Astrocyte (in vitro differentiated cells and primary cell): ENCODE measurements around the gene GFPT2. TPM values are rescaled to one million over a fixed set of nuclear protein-coding genes. Genes with fewer than 3 reads are reported as not detected.

Experiments
- DNase-seq: peaks from one replicate; pipeline ENCODE4 v3.0.0-alpha.2; 2010; ENCODE audit warnings: low read depth
- FAIRE-seq: peaks from 2 replicates; lab custom pipeline; 2011; peaks lifted over from hg19 to GRCh38; lab: Jason Lieb, UNC
- H2AFZ ChIP-seq: 2 replicates; pipeline ENCODE4 v1.6.0; 2012; ENCODE audit warnings: low read depth, low read length, inconsistent platforms
- H3K27ac ChIP-seq: 2 replicates; pipeline ENCODE4 v1.5.1; 2011; ENCODE audit warnings: low read depth, low read length, inconsistent platforms
- H3K27me3 ChIP-seq: 2 replicates; pipeline ENCODE4 v1.6.0; 2011; ENCODE audit warnings: low read length, inconsistent platforms; ENCODE audit not compliant: insufficient read depth
- H3K36me3 ChIP-seq: 2 replicates; pipeline ENCODE4 v1.5.1; 2011; ENCODE audit warnings: low read length, inconsistent platforms; ENCODE audit not compliant: insufficient read depth
- H3K4me1 ChIP-seq: 2 replicates; pipeline ENCODE4 v1.5.1; 2011; ENCODE audit warnings: low read length, inconsistent platforms; ENCODE audit not compliant: insufficient read depth
- H3K4me2 ChIP-seq: 2 replicates; pipeline ENCODE4 v1.6.0; 2012; ENCODE audit warnings: low read length, inconsistent platforms
- H3K4me3 ChIP-seq: 2 replicates; pipeline ENCODE4 v1.5.1; 2011; ENCODE audit warnings: low read depth, mild to moderate bottlenecking, low read length, inconsistent platforms; ENCODE audit not compliant: insufficient read depth
- H3K79me2 ChIP-seq: 2 replicates; pipeline ENCODE4 v1.6.0; 2012; ENCODE audit warnings: mild to moderate bottlenecking, low read length, inconsistent platforms; ENCODE audit not compliant: insufficient read depth
- H3K9ac ChIP-seq: 2 replicates; pipeline ENCODE4 v1.6.0; 2012; ENCODE audit warnings: mild to moderate bottlenecking, low read length, inconsistent platforms
- H3K9me3 ChIP-seq: 2 replicates; pipeline ENCODE4 v1.5.1; 2012; ENCODE audit warnings: low read depth, mild to moderate bottlenecking, low read length, inconsistent platforms; ENCODE audit not compliant: insufficient read depth
- H4K20me1 ChIP-seq: 2 replicates; pipeline ENCODE4 v1.6.0; 2012; ENCODE audit warnings: low read length, inconsistent platforms; ENCODE audit not compliant: insufficient read depth
- H3K27ac Mint-ChIP-seq: one replicate; pipeline ENCODE4 v1.8.0; 2021; ENCODE audit warnings: mild to moderate bottlenecking, mixed read lengths; ENCODE audit not compliant: unreplicated experiment
- H3K27me3 Mint-ChIP-seq: one replicate; pipeline ENCODE4 v1.8.0; 2021; ENCODE audit warnings: low read depth, mixed read lengths; ENCODE audit not compliant: unreplicated experiment
- H3K36me3 Mint-ChIP-seq: one replicate; pipeline ENCODE4 v1.8.0; 2021; ENCODE audit warnings: low read depth, mixed read lengths; ENCODE audit not compliant: unreplicated experiment
- H3K4me1 Mint-ChIP-seq: one replicate; pipeline ENCODE4 v1.8.0; 2021; ENCODE audit warnings: low read depth, mixed read lengths; ENCODE audit not compliant: unreplicated experiment
- H3K4me3 Mint-ChIP-seq: one replicate; pipeline ENCODE4 v1.8.0; 2021; ENCODE audit warnings: mild to moderate bottlenecking, moderate library complexity, mixed read lengths; ENCODE audit not compliant: unreplicated experiment
- H3K9me3 Mint-ChIP-seq: one replicate; pipeline ENCODE4 v1.8.0; 2021; ENCODE audit warnings: mild to moderate bottlenecking, mixed read lengths; ENCODE audit not compliant: unreplicated experiment
- EZH2 ChIP-seq: IDR thresholded peaks from 2 replicates; pipeline ENCODE4 v1.6.1; 2012; ENCODE audit warnings: mild to moderate bottlenecking, low read length, inconsistent platforms; ENCODE audit not compliant: insufficient read depth
- total RNA-seq: library from RNA; stranded (reverse); gene quantifications from 2 replicates; pipeline ENCODE4 v1.2.1, GENCODE V29; 2021
- TF ChIP-seq, protein P1 (sequence below): IDR thresholded peaks from 2 replicates; pipeline ENCODE4 v1.5.1; 2011; ENCODE audit warnings: low read depth, mild to moderate bottlenecking, inconsistent platforms, low read length, moderate library complexity; ENCODE audit not compliant: insufficient read depth

Gene GFPT2
- total RNA-seq, 1 donor from 2014 or later: 14.6 TPM

DNA sequence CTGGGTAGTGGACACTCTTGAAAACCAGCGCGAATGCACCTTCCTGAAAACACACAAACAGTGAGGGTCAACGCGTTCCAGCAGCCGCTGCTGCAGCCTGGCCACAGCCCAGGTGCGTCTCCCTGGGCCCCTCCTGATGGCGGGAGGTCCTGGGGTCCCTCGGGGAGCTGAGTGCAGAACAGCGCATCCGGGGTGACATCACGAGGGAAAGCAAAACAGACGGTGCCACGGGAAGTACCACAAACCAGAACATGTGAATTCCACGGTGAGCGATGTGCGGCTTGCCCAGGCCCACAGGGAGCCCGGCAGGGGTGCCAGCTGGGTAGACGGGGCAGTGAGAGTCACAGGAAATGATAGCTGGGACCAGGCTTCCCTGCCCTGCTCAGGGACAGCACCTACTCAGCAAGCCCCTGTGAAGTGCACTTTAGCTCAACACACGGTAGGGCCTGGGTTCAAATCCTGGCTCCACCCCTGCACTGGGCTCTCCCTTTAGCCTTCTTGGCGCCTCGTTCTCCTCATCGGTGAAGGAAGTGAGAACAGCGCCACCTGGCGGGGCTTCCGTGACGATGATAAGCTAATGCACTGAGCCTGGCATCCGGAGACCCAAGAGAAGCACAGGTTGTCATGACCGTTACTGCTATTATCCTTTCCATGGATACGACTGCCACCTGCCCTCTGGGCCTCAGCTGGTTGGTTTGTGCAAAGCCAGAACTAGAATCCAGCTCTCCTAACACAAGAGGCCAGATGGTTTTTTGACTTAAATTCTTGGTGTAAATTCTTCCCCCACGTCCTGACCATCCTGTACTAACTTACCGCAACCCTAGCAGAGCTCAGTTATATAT is 24.6 kb downstream of the GFPT2 start:
- peaks cover 16% of the 10 kb centered on the region for H4K20me1 ChIP-seq
- H3K4me3 ChIP-seq: no peak overlapping the region
- peaks cover 13% of the 10 kb centered on the region for H3K79me2 ChIP-seq
- no peak overlapping the region for H3K4me2 ChIP-seq
- no peak overlapping the region for H3K4me3 Mint-ChIP-seq
- peaks cover 20% of the 10 kb centered on the region for H3K4me1 Mint-ChIP-seq
- H3K9me3 ChIP-seq: no peaks in the 10 kb centered on the region
- peaks cover 48% of the 10 kb centered on the region for H3K4me1 ChIP-seq
- FAIRE-seq (peak; percentile 43), DNase-seq (peak; percentile 42)
- no peak overlapping the region for H3K27ac ChIP-seq
- no peaks in the 10 kb centered on the region for H3K27me3 Mint-ChIP-seq
- peaks cover 10% of the 10 kb centered on the region for H3K36me3 ChIP-seq
- H3K9ac ChIP-seq: no peak overlapping the region
- TF ChIP-seq EZH2: no peak
- TF ChIP-seq, protein P1, sequence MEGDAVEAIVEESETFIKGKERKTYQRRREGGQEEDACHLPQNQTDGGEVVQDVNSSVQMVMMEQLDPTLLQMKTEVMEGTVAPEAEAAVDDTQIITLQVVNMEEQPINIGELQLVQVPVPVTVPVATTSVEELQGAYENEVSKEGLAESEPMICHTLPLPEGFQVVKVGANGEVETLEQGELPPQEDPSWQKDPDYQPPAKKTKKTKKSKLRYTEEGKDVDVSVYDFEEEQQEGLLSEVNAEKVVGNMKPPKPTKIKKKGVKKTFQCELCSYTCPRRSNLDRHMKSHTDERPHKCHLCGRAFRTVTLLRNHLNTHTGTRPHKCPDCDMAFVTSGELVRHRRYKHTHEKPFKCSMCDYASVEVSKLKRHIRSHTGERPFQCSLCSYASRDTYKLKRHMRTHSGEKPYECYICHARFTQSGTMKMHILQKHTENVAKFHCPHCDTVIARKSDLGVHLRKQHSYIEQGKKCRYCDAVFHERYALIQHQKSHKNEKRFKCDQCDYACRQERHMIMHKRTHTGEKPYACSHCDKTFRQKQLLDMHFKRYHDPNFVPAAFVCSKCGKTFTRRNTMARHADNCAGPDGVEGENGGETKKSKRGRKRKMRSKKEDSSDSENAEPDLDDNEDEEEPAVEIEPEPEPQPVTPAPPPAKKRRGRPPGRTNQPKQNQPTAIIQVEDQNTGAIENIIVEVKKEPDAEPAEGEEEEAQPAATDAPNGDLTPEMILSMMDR: peak; percentile 60
- no peaks in the 10 kb centered on the region for H3K9me3 Mint-ChIP-seq
- H3K36me3 Mint-ChIP-seq: peaks cover 2% of the 10 kb centered on the region
- no peaks in the 10 kb centered on the region for H3K27me3 ChIP-seq
- H3K27ac Mint-ChIP-seq: no peak overlapping the region
- no peak overlapping the region for H2AFZ ChIP-seq

DNA sequence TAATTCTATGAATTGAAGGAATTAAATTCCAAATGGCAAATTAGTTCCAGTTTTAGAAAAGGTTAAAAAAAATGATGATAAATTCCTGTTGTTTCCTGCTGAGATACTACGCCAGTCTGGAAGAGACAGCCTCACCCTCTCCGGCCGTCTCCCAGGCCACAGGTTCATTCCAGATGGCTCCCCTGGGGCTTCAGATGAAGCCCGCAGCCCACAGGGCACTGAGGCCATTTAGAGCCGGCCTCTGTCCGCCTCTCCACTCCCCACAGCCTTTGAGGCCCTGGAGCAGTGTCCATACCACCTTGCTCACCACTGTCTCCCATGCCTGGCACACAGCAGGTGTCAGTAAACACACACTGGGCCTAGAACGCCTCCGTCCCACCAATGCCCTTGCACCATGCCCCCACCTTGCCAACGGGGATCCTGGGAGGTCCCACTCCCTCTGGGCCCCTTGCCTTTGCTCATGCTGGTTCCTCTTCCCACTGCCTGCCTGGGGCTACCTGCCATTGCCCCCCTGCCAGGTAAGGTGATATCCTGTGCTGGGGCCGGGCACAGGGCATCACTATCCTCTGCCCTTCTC is 26.1 kb downstream of the GFPT2 start:
- Mint-ChIP-seq H3K4me1 (peaks cover 16% of the 10 kb centered on the region), H3K4me3 (no peak overlapping the region), H3K9me3 (no peaks in the 10 kb centered on the region), H3K27ac (no peak overlapping the region), H3K27me3 (no peaks in the 10 kb centered on the region), H3K36me3 (peaks cover 2% of the 10 kb centered on the region)
- Histone ChIP-seq H3K36me3 (peaks cover 17% of the 10 kb centered on the region), H3K4me3 (no peak overlapping the region), H2AFZ (no peak overlapping the region), H3K27me3 (no peaks in the 10 kb centered on the region), H3K4me1 (peaks cover 44% of the 10 kb centered on the region), H3K79me2 (peaks cover 13% of the 10 kb centered on the region), H3K9ac (no peak overlapping the region), H4K20me1 (peaks cover 21% of the 10 kb centered on the region), H3K4me2 (no peak overlapping the region), H3K27ac (no peak overlapping the region), H3K9me3 (no peaks in the 10 kb centered on the region)
- TF ChIP-seq EZH2: no peak
- TF ChIP-seq, protein P1: no peak
- DNase-seq (no peak), FAIRE-seq (no peak)

DNA sequence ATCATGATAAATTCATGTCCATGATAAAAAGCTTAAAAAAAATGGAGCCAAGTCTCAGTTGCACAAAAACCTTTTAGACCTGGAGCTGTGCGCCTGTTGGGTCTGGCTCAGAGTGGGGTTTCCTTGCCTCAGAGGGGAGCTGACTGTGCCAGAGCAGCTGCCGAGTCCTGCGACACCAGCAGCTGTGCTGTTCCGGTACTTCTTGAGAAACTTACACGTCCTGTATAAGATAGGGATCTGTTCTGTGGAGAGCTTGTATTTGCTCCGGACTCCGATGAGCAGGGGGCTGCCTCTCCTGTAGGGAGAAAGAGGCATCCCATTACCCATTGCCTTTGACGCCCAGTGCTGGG is 28.6 kb downstream of the GFPT2 start:
- peaks cover 26% of the 10 kb centered on the region for H3K36me3 ChIP-seq
- Mint-ChIP-seq H3K27me3 (no peaks in the 10 kb centered on the region), H3K27ac (no peak overlapping the region), H3K4me3 (no peak overlapping the region), H3K4me1 (no peaks in the 10 kb centered on the region), H3K9me3 (no peaks in the 10 kb centered on the region), H3K36me3 (peaks cover 4% of the 10 kb centered on the region)
- H3K9me3 ChIP-seq: no peaks in the 10 kb centered on the region
- DNase-seq (no peak), FAIRE-seq (no peak)
- H3K79me2 ChIP-seq: peaks cover 11% of the 10 kb centered on the region
- H4K20me1 ChIP-seq: peaks cover 21% of the 10 kb centered on the region
- no peak overlapping the region for H2AFZ ChIP-seq
- peaks cover 22% of the 10 kb centered on the region for H3K4me1 ChIP-seq
- no peaks in the 10 kb centered on the region for H3K27me3 ChIP-seq
- peak overlapping the region; percentile 15 for H3K4me2 ChIP-seq
- H3K27ac ChIP-seq: no peak overlapping the region
- H3K9ac ChIP-seq: peak overlapping the region; percentile 13
- no peak for TF ChIP-seq EZH2
- TF ChIP-seq, protein P1: no peak
- no peak overlapping the region for H3K4me3 ChIP-seq
